Progenitor cell of endocrine pancreas (in vitro differentiated cells): ENCODE results near the gene NPIPA1. TPM values are rescaled to one million over a fixed set of nuclear protein-coding genes. Genes with fewer than 3 reads are reported as not detected.

ENCODE experiments used
- DNase-seq: peaks from one replicate; pipeline ENCODE4 v3.0.0; 2021; ENCODE audit warnings: low spot score; ENCODE audit not compliant: unreplicated experiment
- H3K27ac Mint-ChIP-seq: 2 replicates; pipeline ENCODE4 v1.8.0; 2021; ENCODE audit warnings: mild to moderate bottlenecking, moderate library complexity, mixed read lengths
- H3K27me3 Mint-ChIP-seq: 2 replicates; pipeline ENCODE4 v1.8.0; 2021; ENCODE audit warnings: mixed read lengths
- H3K36me3 Mint-ChIP-seq: 2 replicates; pipeline ENCODE4 v1.8.0; 2022; ENCODE audit warnings: mixed read lengths; ENCODE audit not compliant: insufficient read depth
- H3K4me1 Mint-ChIP-seq: 2 replicates; pipeline ENCODE4 v1.8.0; 2021; ENCODE audit warnings: low read depth, mixed read lengths
- H3K4me3 Mint-ChIP-seq: 2 replicates; pipeline ENCODE4 v1.8.0; 2021; ENCODE audit warnings: low read depth, mild to moderate bottlenecking, moderate library complexity, mixed read lengths
- H3K9me3 Mint-ChIP-seq: 2 replicates; pipeline ENCODE4 v1.8.0; 2021; ENCODE audit warnings: low read depth, mixed read lengths
- CTCF ChIP-seq: fragments of 200-600 bp; sonication (generic); IDR thresholded peaks from one replicate; pipeline ENCODE4 v1.5.0; 2021; ENCODE audit warnings: antibody characterized with exemption, mild to moderate bottlenecking; ENCODE audit not compliant: unreplicated experiment
- total RNA-seq: library from RNA; stranded (reverse); gene quantifications from 2 replicates; pipeline ENCODE4 v1.2.1, GENCODE V29; 2021

The NPIPA1 gene
- total RNA-seq, 1 donor from 2014 or later: 215 TPM

- Mint-ChIP-seq H3K36me3 (no peaks in the 10 kb centered on the region), H3K4me3 (no peak overlapping the region), H3K9me3 (no peaks in the 10 kb centered on the region), H3K4me1 (peaks cover 6% of the 10 kb centered on the region), H3K27me3 (peaks cover 7% of the 10 kb centered on the region), H3K27ac (no peak overlapping the region)
- TF ChIP-seq CTCF: no peak
- DNase-seq: no peak
Measured at GRCh38 chr16:14955546-14956231, 18.4 kb downstream of the NPIPA1 start.

DNA sequence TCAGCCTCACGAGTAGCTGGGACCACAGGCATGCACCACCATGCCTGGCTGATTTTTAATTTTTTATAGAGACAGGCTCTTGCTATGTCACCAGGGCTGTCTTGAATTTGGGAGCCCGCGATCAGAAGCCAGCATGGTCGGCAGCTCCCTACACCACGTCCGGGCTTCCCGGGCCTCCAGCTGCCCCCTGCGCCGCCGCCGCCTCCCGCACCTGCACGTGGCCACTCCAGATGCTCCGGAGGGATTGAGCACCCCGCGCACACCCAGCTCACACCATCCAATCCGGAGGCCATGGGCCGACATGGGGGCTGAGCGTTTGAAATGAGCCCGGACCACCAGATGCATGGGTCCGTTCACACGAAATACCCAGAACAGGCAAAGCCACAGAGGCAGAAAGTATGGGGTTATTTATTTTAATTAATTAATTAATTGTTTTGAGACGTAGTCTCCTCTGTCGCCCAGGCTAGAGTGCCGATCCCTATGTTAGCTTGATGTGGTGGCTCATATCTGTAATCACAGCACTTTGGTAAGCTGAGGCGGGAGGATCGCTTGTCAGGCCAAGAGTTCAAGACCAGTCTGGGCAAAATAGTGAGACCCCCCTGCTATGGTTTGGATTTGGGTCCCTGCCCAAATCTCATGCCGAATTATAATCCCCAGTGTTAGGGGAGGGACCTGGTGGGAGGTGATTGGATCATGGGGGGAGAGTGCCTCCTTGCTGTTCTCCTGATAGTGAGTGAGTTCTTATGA, 20.5 kb downstream of the NPIPA1 start:
- H3K27me3 Mint-ChIP-seq: peaks cover 17% of the 10 kb centered on the region
- peaks cover under 1% of the 10 kb centered on the region for H3K36me3 Mint-ChIP-seq
- no peaks in the 10 kb centered on the region for H3K9me3 Mint-ChIP-seq
- DNase-seq: no peak
- no peak overlapping the region for H3K4me3 Mint-ChIP-seq
- peaks cover 8% of the 10 kb centered on the region for H3K4me1 Mint-ChIP-seq
- H3K27ac Mint-ChIP-seq: no peak overlapping the region
- TF ChIP-seq CTCF: no peak

- Mint-ChIP-seq H3K9me3 (no peaks in the 10 kb centered on the region), H3K27me3 (peaks cover 19% of the 10 kb centered on the region), H3K4me3 (no peak overlapping the region), H3K4me1 (peaks cover 8% of the 10 kb centered on the region), H3K36me3 (peaks cover 1% of the 10 kb centered on the region), H3K27ac (no peak overlapping the region)
- no peak for TF ChIP-seq CTCF
- no peak for DNase-seq
Measured at GRCh38 chr16:14958323-14958600, 21.0 kb downstream of the NPIPA1 start.

DNA sequence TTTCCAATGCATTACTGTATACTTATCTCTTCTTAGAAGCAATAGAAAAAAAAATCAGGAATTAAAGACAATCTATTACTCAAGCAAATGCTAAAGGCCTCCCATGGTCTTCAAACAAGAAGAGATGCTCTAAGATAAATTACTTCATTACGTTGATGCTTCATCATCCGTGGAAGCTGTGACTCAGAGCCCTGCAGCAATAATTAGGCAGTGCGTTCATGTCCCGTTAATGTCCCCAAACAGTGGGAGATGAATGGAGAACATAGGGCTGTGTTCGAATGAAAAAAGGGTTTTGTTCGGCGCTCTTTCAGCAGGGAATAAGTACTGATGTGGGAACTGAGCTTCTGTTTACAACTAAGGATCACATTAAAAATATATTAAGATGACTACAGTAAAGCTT, 21.7 kb downstream of the NPIPA1 start:
- H3K27ac Mint-ChIP-seq: no peak overlapping the region
- DNase-seq: no peak
- peaks cover 1% of the 10 kb centered on the region for H3K36me3 Mint-ChIP-seq
- no peak overlapping the region for H3K4me3 Mint-ChIP-seq
- H3K27me3 Mint-ChIP-seq: peaks cover 19% of the 10 kb centered on the region
- TF ChIP-seq CTCF: no peak
- peaks cover 8% of the 10 kb centered on the region for H3K4me1 Mint-ChIP-seq
- H3K9me3 Mint-ChIP-seq: no peaks in the 10 kb centered on the region

- no peak for TF ChIP-seq CTCF
- Mint-ChIP-seq H3K4me1 (peaks cover 8% of the 10 kb centered on the region), H3K4me3 (no peak overlapping the region), H3K9me3 (no peaks in the 10 kb centered on the region), H3K27ac (no peak overlapping the region), H3K36me3 (peaks cover 1% of the 10 kb centered on the region), H3K27me3 (peaks cover 16% of the 10 kb centered on the region)
- no peak for DNase-seq
Measured at GRCh38 chr16:14961405-14962186, 24.4 kb downstream of the NPIPA1 start.
